T follicular helper cell (primary cell): ENCODE measurements around the gene CEL.
"Not testable (repeated sequence)": the region's sequence is repeated elsewhere in the genome, so short reads cannot be mapped to it uniquely, and the experiment has no call there.

Source experiments
- DNase-seq: peaks from one replicate; pipeline ENCODE4 v3.0.0-alpha.2; 2020; ENCODE audit warnings: low read depth
- total RNA-seq, 2 experiments: gene quantifications; one replicate each; lab custom pipeline; 2026; lab: John Stamatoyannopoulos, UW

Gene CEL
- total RNA-seq, result 0.61 to 1.3 reads per million in 2 experiments

DNA sequence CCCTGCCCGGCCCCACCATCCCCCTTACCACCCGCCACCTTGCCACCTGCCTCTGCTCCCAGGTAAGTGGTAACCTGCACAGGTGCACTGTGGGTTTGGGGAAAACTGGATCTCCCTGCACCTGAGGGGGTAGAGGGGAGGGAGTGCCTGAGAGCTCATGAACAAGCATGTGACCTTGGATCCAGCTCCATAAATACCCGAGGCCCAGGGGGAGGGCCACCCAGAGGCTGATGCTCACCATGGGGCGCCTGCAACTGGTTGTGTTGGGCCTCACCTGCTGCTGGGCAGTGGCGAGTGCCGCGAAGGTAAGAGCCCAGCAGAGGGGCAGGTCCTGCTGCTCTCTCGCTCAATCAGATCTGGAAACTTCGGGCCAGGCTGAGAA lies at the start of gene CEL:
Gene CEL, plus strand, starts transcription at position 218 of the 382 bp plus-strand sequence. Its CDS starts 22 bp downstream, at position 240.
- DNase-seq, result not testable (repeated sequence)

DNA sequence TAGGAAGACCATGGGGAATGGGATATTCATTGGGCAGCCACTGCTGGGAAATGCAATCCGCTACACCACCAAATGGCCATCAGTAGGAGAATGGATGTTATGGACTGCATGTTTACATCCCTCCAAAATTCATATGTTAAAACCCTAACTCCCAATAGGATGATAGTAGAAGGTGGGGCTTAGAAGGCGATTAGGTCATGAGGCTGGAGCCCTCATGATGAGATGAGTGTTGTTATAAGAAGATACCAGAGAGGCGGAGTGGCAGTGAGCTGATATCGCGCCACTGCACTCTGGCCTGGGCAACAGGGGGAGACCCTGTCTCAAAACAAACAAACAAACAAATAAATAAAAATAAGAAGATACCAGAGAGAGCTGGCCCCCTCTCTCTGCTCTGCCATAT lies 47.1 kb upstream of the CEL start:
- no peak for DNase-seq

DNA sequence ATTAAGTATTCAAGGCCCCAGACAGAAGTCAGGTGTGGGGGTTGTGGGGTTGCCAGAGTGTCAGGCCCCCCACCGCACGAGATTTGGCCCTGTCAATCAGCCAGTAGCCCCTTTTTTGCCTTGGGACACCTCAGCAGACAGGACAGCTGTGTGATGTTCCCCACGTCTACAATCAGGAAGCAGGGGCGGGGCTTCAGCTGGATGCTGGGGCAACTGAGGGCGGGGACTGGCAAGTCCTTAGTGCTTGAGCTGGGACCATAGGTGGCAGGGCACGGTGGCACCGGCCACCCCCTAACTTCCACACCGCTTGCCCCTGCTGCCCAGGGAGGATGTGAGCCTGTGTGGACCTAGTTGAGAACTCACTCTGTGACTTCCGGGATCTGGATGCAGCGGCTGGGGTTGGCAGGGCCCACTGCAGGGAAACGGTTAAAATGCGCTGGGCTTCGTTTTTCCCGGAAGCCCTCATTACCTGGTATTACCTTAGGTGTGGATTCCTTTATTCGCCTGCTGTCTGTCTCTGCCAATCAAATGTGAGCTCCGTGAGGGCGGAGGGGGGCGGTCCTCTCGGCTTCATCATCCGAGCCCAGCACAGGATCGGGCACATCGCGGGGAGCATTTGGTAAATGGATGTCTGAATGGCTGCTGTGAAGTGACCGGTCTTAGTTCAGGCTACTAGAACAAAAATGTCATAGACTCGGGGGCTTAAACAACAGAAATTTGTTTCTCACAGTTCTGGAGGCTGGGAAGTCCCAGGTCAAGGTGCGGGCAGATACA lies 38.5 kb upstream of the CEL start:
- DNase-seq, result no peak

GRCh38 chr9:133026426-133026825 lies 35.4 kb upstream of the CEL start:
- DNase-seq, result no peak

- DNase-seq, result no peak
These were observed 34.6 kb upstream of the CEL start for GRCh38 chr9:133027134-133027533.

GRCh38 chr9:133028221-133028620 lies 33.6 kb upstream of the CEL start:
- no peak for DNase-seq

DNA sequence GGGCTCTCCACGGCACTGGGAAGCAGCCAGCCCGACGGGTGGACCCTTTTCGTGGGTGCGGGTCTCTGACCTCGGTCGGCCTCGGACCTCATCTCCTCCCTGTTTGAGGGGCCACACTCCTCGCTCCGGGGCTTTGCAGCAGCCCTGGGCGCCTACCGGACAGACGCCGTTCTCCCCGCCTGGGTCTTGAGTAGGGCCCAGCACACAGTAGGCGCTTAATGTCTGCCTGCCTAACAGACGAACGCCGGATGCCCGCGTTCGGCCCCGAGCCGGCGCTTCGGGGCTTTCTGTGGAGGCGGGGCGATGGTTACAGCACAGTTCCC lies 31.8 kb upstream of the CEL start:
- DNase-seq, result no peak

- DNase-seq, result peak; percentile 89
These were observed 31.3 kb upstream of the CEL start, which contains the start of gene GTF3C5 for GRCh38 chr9:133030317-133031129. TSS of gene GTF3C5 (plus strand) at chr9:133030997. CDS start at chr9:133031012, 15 bp downstream.

DNA sequence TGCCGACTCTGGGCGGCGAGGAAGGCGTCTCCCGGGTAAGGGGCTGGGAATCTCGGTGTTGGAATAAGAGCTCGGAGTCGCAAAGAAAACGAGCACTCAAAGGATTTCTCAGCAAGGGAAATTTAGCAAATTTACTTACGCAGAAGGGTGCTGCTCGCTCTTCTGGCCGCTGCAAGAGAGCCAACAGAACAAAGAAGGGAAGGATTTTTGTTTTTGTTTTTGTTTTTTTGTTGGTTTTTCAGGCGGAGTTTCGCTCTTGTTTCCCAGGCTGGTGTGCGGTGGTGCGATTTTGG lies 30.7 kb upstream of the CEL start:
- DNase-seq, result no peak

DNA sequence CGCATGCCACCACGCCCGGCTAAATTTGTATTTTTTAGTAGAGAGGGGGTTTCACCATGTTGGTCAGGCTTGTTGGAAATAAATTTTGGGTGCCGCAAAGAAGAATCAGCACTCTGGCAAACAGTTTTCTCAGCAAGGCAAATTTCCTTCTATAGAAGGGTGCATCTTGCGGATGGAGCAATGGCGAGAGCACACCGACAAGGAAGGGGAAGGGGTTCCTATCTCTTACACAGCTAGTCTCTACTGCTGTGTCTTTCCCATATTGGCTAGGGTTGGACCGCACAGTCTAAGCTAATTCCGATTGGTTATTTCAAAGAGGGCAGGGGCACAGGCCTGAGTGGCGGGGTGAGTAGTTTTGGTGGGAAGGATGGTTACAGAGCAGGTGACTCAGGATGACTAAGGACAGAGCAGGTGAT lies 30.3 kb upstream of the CEL start:
- no peak for DNase-seq

DNA sequence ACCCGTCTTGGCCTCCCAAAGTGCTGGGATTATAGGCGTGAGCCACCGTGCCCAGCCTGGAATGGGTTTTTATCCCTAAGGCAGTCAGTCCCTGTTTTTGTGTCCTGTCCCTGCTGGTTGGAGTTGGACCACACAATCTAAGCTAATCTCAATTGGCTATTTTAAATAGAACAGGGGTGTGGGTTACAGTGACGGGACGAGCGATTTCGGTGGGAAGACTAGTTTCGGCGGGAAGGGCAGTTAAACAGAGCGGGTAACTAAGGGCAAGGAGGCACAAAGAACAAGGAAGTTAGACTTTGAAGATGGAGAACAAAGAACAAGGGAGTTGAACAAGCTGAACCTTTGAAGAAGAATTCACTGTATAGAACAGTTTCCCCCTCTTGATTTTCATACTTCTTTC lies 29.6 kb upstream of the CEL start:
- DNase-seq, result no peak

GRCh38 chr9:133035669-133036068 lies 26.1 kb upstream of the CEL start:
- no peak for DNase-seq

GRCh38 chr9:133037775-133038515 lies 23.8 kb upstream of the CEL start:
- no peak for DNase-seq

DNA sequence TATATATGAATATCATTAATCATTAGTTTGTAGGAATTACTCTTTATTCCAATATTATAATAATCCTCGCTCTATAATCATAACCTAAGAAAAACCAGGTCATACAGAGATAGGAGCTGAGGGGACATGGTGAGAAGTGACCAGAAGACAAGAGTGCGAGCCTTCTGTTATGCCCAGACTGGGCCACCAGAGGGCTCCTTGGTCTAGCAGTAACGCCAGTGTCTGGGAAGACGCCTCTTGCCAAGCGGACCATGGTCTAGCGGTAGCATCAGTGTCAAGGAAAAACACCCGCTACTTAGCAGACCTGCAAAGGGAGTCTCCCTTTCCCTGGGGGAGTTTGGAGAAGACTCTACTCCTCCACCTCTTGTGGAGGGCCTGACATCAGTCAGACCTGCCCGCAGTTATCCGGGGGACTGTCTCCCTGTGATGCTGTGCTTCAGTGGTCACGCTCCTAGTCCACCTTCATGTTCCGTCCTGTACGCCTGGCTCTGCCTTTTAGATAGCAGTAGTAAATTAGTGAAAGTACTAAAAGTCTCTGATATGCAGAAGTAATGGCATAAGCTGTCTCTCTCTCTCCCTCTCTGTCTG lies 20.8 kb upstream of the CEL start:
- peak; percentile 11 for DNase-seq

GRCh38 chr9:133041958-133042357 lies 19.8 kb upstream of the CEL start:
- DNase-seq, result no peak

GRCh38 chr9:133042676-133043075 lies 19.1 kb upstream of the CEL start:
- no peak for DNase-seq

- no peak for DNase-seq
These were observed 18.2 kb upstream of the CEL start for GRCh38 chr9:133043449-133044035.

- DNase-seq, result no peak
These were observed 17.7 kb upstream of the CEL start for GRCh38 chr9:133044125-133044524.

GRCh38 chr9:133044661-133045060 lies 17.1 kb upstream of the CEL start:
- no peak for DNase-seq

DNA sequence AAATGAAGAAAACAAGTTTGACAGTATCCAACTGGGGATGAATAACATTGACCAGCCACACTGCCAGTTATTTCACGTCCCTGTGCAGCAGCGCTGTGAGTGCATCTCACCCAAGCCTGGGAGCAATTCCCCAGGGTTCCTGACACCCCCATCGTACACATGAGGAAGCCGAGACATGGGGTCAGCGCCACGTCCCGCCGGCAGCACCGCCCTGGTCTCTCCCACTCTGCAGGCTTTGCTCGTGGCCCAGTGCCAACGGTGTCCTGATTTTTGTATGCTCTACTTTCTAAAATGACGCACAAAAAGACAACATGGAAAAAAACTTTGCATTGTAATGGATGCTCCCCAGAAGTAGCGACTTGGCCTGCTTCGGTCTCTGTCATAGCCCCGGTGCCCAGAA lies 16.6 kb upstream of the CEL start:
- DNase-seq, result no peak

DNA sequence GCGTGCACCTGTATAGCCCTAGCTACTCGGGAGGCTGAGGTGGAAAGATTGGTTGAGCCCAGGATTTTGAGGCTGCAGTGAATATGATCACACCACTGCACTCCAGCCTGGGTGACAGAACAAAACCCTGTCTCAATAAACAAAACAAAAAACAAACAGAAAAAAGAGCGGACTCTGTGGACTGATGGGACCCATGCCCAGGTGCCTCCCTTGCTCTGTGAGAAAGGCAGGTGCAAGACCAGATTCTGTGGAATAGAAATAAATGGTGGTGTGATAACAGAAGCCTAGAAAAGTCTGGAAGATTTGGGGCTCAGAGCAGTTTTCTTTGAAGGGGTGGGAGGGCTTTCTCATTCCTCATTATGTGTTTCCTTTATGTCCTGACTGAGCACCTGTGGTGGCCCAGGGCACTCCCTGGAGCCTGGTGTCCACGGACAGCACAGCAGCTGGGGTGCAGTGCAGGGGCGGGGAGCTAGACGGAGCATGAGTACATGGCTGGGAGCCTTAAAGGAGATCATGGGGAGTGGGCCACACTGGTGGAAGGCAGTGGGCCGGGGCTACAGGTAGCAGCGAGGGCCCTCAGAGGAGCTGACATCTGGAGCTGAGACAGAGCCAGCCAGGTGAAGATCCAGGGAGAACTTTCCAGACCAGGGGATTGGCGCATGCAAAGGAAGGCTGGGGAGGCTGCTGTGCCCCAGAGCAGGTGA lies 15.4 kb upstream of the CEL start:
- DNase-seq, result no peak
